Thyroid gland (tissue), 4 donors: Measurements from ENCODE around the gene CYP11A1.

ENCODE experiments used
- CTCF ChIP-seq, 6 experiments: fragments of 200-600 bp in 3 of 6; fragments of 450-650 bp in 3 of 6; sonication (generic) in 3 of 6; IDR thresholded peaks; one replicate each; pipeline ENCODE4 v1.5.1; 2016 to 2019; ENCODE audit warnings: antibody characterized with exemption in 6 of 6, mild to moderate bottlenecking in 2 of 6, inconsistent platforms in 1 of 6, moderate library complexity in 1 of 6
- POLR2A ChIP-seq, 2 donors: fragments of 450-650 bp; IDR thresholded peaks; one replicate each; pipeline ENCODE4 v1.6.1; 2017; ENCODE audit warnings: antibody characterized with exemption in 2 of 2, mild to moderate bottlenecking in 2 of 2, moderate library complexity in 1 of 2

GRCh38 chr15:74397239-74398068, 30.0 kb upstream of the CYP11A1 start:
- TF ChIP-seq CTCF (IDR thresholded peaks at IDR 0.05) (no peak), POLR2A (IDR thresholded peaks at IDR 0.05) (no peak)
